Measurements from ENCODE around the gene KRT20.

The KRT20 gene

GRCh38 chr17:40852364-40852763 lies 32.7 kb downstream of the KRT20 start:
- H3K9me3 ChIP-seq (ENCODE audit: control insufficient read depth, insufficient read depth, low read length), result no peaks in the 10 kb centered on the region
- H3K36me3 ChIP-seq (ENCODE audit: insufficient read depth, low read length), result no peaks in the 10 kb centered on the region
- H3K4me1 ChIP-seq (ENCODE audit: insufficient read depth, low read length), result peaks cover 17% of the 10 kb centered on the region
- H3K9ac ChIP-seq (ENCODE audit: low read depth, low read length), result no peak overlapping the region

DNA sequence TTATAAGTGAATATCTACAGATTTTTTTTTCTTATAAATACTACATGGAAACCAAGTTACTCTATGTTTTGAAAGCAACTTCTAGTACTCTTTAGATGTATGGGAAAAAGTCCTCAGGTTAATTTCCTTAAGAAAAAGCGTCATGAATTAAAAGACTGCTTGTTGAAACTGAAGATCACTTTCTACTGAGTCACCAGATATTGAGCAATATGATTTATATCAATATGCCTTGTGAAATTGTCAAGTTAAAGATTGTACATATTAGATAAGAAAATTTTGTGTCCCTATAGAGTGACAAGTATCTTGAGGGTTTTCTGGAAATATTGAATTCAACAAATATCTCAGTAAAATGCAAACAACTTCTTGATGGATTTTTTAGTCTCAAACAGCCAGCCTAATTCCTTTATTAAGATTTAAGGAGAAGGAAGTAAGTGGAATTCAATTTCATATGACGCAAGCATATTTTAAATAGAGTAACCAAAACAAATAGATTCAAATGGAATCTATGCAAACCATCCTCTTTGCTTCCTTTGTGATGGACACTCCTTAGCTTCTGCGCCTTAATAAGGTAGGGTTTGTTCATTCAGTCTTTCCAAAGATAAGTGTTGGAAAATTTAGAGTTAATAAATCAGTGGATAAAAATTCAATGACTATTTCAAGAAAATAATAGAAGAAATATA lies 34.6 kb downstream of the KRT20 start:
- no peak overlapping the region for H3K9ac ChIP-seq (ENCODE audit: low read depth, low read length)
- peaks cover 17% of the 10 kb centered on the region for H3K4me1 ChIP-seq (ENCODE audit: insufficient read depth, low read length)
- no peaks in the 10 kb centered on the region for H3K36me3 ChIP-seq (ENCODE audit: insufficient read depth, low read length)
- no peaks in the 10 kb centered on the region for H3K9me3 ChIP-seq (ENCODE audit: control insufficient read depth, insufficient read depth, low read length)

DNA sequence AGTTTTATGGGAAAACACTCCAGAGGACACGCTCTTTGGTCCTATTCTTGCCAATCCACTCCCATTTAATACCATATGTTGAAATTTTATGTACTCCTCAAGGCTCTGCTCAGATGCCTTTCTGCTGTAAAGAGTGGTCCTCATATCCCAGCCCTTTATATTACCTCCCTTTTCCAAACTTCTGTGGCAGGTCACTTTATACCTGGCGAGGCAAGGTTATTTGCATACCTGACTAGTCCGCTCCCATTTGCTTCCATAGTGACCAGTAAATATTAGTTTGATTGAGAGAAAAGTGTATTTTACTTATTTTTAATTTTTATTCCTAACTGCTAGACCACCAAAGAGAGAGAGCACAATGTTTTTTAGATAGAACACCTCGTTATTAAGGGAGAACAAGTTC lies 35.3 kb downstream of the KRT20 start:
- Histone ChIP-seq H3K9me3 (ENCODE audit: control insufficient read depth, insufficient read depth, low read length) (no peaks in the 10 kb centered on the region), H3K9ac (ENCODE audit: low read depth, low read length) (no peak overlapping the region), H3K36me3 (ENCODE audit: insufficient read depth, low read length) (no peaks in the 10 kb centered on the region), H3K4me1 (ENCODE audit: insufficient read depth, low read length) (peaks cover 17% of the 10 kb centered on the region)

DNA sequence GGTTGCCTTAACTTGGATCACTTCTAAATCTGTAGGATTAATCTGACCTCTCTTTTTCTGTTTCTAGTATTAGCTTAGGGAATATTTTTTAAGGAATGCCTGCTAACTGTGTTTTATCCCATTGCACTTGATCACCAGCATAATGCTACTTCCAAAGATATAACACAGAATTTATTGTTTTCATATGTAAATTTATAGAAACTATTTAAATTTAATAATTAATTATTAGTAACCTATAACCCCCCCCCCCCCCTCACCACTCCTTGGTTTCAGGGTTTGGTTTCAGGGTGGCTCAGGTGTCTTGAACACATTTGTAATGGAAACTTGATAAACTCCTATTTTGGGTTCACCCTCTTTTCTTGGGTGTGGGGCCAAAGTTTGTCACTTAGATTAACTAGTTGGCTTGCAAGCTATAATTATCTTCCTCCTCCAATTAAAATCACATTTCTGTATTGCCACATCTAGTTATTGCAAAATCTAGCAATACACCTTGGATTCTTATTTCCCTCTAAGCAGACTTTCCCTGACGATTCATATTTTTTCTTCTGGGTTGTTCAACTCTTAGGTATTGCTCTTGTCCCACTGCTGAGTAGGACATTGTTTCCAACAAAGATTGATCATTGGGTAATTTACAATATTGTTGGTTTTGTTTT lies 36.3 kb downstream of the KRT20 start:
- Histone ChIP-seq H3K4me1 (ENCODE audit: insufficient read depth, low read length) (peaks cover 11% of the 10 kb centered on the region), H3K9me3 (ENCODE audit: control insufficient read depth, insufficient read depth, low read length) (no peaks in the 10 kb centered on the region), H3K9ac (ENCODE audit: low read depth, low read length) (no peak overlapping the region), H3K36me3 (ENCODE audit: insufficient read depth, low read length) (no peaks in the 10 kb centered on the region)

DNA sequence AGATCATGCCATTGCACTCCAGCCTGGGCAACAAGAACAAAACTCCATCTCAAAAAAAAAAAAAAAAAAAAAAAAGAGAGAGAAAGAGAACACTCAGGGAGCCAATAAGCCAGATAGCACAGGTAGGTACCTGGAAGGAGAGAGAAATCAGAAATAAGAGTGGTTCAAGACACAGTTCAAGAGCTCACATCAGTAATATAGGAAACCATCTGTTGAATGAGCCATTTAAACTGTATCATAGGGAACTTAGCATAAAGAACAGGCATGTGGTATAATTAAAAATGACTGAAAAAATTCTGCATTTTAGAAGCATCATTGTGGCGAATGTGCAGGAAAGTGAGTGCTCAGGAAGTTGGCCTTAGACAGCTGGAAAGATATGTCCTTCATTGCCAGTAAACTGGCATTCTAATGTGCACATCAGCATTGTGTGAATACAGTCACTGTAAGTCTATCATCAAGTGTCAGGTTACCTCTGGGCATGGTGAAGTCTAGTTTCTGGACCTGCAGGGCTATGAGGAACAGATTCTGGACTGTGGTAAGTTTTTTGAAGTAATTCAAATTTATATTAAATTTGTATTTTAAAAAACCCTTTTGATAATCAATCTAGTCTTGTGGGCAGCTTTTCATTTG lies 38.4 kb downstream of the KRT20 start:
- H3K9me3 ChIP-seq (ENCODE audit: control insufficient read depth, insufficient read depth, low read length), result no peaks in the 10 kb centered on the region; the same call in 1 of the 2 replicates
- no peaks in the 10 kb centered on the region; the same call in 1 of the 2 replicates for H3K4me1 ChIP-seq (ENCODE audit: insufficient read depth, low read length)
- no peak overlapping the region for H3K9ac ChIP-seq (ENCODE audit: low read depth, low read length)
- no peaks in the 10 kb centered on the region for H3K36me3 ChIP-seq (ENCODE audit: insufficient read depth, low read length)

GRCh38 chr17:40844671-40845107 lies 40.4 kb downstream of the KRT20 start:
- Histone ChIP-seq H3K4me1 (ENCODE audit: insufficient read depth, low read length) (no peaks in the 10 kb centered on the region), H3K36me3 (ENCODE audit: insufficient read depth, low read length) (no peaks in the 10 kb centered on the region), H3K9me3 (ENCODE audit: control insufficient read depth, insufficient read depth, low read length) (no peaks in the 10 kb centered on the region; the same call in 1 of the 2 replicates), H3K9ac (ENCODE audit: low read depth, low read length) (no peak overlapping the region)

DNA sequence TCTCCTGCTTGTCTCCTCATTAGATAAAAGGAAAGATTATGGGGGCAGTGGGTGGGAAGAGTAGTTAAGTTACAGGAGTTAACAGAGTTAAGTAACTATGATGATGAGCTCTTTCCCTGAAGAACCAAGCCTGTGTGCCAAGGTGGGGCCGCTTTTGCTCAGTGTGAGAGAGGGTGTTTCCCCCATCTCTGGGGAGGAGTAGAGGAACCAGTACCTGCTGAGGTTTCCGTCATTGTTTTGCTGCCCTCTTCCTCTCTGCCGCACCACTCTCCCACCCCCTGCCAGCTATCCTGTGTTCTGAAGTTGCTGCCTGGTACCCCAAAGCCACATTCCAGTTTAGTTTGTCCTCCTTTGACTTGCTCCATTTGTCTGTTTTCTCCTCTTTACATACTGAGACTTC lies 41.8 kb downstream of the KRT20 start:
- Histone ChIP-seq H3K9ac (ENCODE audit: low read depth, low read length) (no peak overlapping the region), H3K9me3 (ENCODE audit: control insufficient read depth, insufficient read depth, low read length) (no peaks in the 10 kb centered on the region; the same call in 1 of the 2 replicates), H3K36me3 (ENCODE audit: insufficient read depth, low read length) (no peaks in the 10 kb centered on the region), H3K4me1 (ENCODE audit: insufficient read depth, low read length) (no peaks in the 10 kb centered on the region)

DNA sequence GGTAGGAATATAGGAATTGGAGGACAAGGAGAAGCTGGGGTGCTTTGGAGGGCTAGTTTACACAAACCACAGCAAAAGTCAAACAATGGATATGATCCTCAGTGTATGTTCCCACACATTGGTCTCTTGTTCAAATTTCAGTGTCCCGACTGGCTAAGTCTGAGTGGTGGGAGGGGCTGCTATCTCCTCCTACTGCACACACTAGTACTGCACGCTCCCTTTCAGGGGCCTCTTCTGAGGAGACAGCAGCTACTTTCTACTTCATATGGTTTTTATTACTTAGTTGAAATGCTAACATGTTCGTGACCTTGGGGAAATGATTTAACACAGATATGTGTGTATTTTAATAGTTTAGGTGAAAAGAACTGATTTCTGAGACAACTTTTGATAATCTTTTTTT lies 43.8 kb downstream of the KRT20 start:
- Histone ChIP-seq H3K4me1 (ENCODE audit: insufficient read depth, low read length) (no peaks in the 10 kb centered on the region), H3K9ac (ENCODE audit: low read depth, low read length) (no peak overlapping the region), H3K36me3 (ENCODE audit: insufficient read depth, low read length) (no peaks in the 10 kb centered on the region), H3K9me3 (ENCODE audit: control insufficient read depth, insufficient read depth, low read length) (no peaks in the 10 kb centered on the region; the same call in 1 of the 2 replicates)

DNA sequence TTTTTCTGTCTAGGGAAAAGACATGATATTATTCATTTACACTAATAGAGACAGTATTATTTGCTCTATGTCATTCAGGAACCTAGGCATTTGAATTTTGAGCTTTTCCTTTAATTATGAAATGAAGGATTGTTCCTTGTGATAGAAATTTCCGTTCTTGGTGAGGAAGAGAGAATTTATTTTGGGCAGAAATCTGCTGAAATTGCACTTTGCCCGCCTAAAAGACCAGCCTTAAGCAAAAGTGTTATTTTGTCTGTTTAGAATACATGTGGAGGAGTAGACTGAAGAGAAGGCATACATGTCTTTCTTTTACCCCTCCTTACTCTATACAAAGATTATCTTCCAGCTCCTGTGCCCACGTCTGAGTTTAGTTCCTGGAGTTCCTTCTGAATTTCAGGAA lies 45.8 kb downstream of the KRT20 start:
- Histone ChIP-seq H3K36me3 (ENCODE audit: insufficient read depth, low read length) (no peaks in the 10 kb centered on the region), H3K9ac (ENCODE audit: low read depth, low read length) (no peak overlapping the region), H3K9me3 (ENCODE audit: control insufficient read depth, insufficient read depth, low read length) (no peaks in the 10 kb centered on the region; the same call in 1 of the 2 replicates), H3K4me1 (ENCODE audit: insufficient read depth, low read length) (no peaks in the 10 kb centered on the region)

DNA sequence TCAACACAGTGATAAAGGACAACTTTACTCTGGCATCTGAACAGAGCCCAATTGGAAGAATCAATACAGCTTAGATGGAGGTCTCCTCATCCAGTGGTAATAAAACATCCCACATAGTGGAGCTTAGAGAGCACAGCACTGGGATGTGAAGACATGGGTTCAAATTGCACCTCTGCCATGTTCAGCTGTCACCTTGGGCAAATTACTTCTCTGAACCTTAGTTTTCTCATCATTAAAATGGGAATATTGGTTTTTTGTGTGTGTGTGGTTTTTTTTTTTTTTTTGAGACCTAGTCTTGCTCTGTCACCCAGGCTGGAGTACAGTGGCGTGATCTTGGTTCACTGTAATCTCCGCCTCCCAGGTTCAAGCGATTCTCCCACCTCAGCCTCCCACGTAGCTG lies 49.0 kb downstream of the KRT20 start:
- Histone ChIP-seq H3K9ac (ENCODE audit: low read depth, low read length) (no peak overlapping the region), H3K4me1 (ENCODE audit: insufficient read depth, low read length) (no peaks in the 10 kb centered on the region), H3K9me3 (ENCODE audit: control insufficient read depth, insufficient read depth, low read length) (no peaks in the 10 kb centered on the region), H3K36me3 (ENCODE audit: insufficient read depth, low read length) (no peaks in the 10 kb centered on the region)

DNA sequence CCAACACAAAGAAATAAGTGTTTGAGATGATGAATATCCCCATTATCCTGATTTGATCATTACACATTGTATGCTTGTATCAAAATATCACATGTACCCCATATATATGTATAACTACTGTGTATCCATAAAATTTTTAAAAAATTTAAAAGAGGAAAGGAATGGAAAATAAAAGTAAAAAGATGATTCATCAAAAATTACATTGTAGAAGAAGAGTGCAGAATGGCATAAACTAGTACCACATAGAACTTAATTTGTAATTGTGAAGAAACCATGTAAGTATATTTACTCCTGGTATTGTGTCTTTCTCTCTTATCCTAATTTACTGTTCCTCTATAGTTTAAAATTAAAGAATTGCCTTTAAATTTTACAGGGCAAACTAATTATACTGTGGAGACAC lies 51.2 kb downstream of the KRT20 start:
- Histone ChIP-seq H3K9ac (ENCODE audit: low read depth, low read length) (no peak overlapping the region), H3K36me3 (ENCODE audit: insufficient read depth, low read length) (no peaks in the 10 kb centered on the region), H3K4me1 (ENCODE audit: insufficient read depth, low read length) (no peaks in the 10 kb centered on the region), H3K9me3 (ENCODE audit: control insufficient read depth, insufficient read depth, low read length) (no peaks in the 10 kb centered on the region)

GRCh38 chr17:40832840-40833239 lies 52.2 kb downstream of the KRT20 start:
- Histone ChIP-seq H3K9ac (ENCODE audit: low read depth, low read length) (no peak overlapping the region), H3K4me1 (ENCODE audit: insufficient read depth, low read length) (no peaks in the 10 kb centered on the region)

DNA sequence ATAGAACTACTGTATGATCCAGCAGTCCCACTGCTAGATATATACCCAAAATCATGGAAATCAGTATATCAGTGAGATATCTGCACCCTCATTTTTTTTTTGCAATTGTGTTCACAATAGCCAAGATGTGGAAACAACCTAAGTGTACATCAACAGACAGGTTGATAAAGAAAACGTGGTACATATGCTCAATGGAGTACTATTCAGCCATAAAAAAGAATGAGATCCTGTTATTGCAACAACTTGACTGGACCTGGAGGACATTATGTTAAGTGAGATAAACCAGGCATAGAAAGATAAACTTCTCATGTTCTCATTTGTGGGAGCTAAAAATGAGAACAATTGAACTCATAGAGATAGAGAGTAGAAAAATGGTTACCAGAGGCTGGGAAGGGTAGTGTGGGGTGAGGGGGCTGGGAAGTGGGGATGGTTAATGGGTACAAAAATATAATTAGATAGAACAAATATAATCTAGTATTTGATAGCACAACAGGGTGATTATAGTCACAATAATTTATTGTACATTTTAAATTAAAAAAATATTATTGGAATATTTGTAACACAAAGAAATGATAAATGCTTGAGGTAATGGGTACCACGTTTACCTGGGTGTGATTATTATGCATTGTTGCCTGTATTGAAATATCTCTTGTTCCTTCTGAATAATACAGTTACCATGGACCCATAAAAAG lies 54.8 kb downstream of the KRT20 start:
- H3K4me1 ChIP-seq (ENCODE audit: insufficient read depth, low read length), result no peaks in the 10 kb centered on the region
- H3K36me3 ChIP-seq (ENCODE audit: insufficient read depth, low read length), result no peaks in the 10 kb centered on the region
- H3K9me3 ChIP-seq (ENCODE audit: control insufficient read depth, insufficient read depth, low read length), result no peaks in the 10 kb centered on the region
- no peak overlapping the region for H3K9ac ChIP-seq (ENCODE audit: low read depth, low read length)

More at GRCh38 chr17:40832840-40833239, 52.2 kb downstream of the KRT20 start:
- Histone ChIP-seq H3K36me3 (ENCODE audit: insufficient read depth, low read length) (no peaks in the 10 kb centered on the region), H3K9me3 (ENCODE audit: control insufficient read depth, insufficient read depth, low read length) (no peaks in the 10 kb centered on the region)

- no peaks in the 10 kb centered on the region for H3K9me3 ChIP-seq (ENCODE audit: control insufficient read depth, insufficient read depth, low read length)
- H3K4me1 ChIP-seq (ENCODE audit: insufficient read depth, low read length), result no peaks in the 10 kb centered on the region
- H3K36me3 ChIP-seq (ENCODE audit: insufficient read depth, low read length), result no peaks in the 10 kb centered on the region
- H3K9ac ChIP-seq (ENCODE audit: low read depth, low read length), result no peak overlapping the region
These were observed 56.5 kb downstream of the KRT20 start for GRCh38 chr17:40828454-40829044.
